Transverse colon (tissue), 4 donors: ENCODE data around the gene DUSP9.

Experiments
- CTCF ChIP-seq, 5 experiments: fragments of 200-600 bp in 3 of 5; fragments of 450-650 bp in 2 of 5; sonication (generic) in 3 of 5; IDR thresholded peaks; 1 replicate in 2 of 5; 2 replicates in 3 of 5; pipeline ENCODE4 v1.5.1; 2016 to 2017; ENCODE audit warnings: antibody characterized with exemption in 5 of 5, inconsistent platforms in 3 of 5, mild to moderate bottlenecking in 2 of 5, moderate library complexity in 1 of 5
- POLR2AphosphoS5 ChIP-seq, 3 donors: sonication (generic); formaldehyde crosslinking; IDR thresholded peaks; one replicate each; pipeline ENCODE4 v1.6.1; 2016; ENCODE audit warnings: antibody characterized with exemption in 3 of 3

GRCh38 chrX:153673428-153674218 is 26.6 kb downstream of the DUSP9 start, which contains the start of gene PNCK:
- TF ChIP-seq POLR2AphosphoS5 (IDR thresholded peaks at IDR 0.05): no peak
- TF ChIP-seq CTCF (IDR thresholded peaks at IDR 0.05): no peak
